Endothelial cell of umbilical vein (primary cell): ENCODE measurements around the gene VPS51. TPM values are rescaled to one million over a fixed set of nuclear protein-coding genes. Genes with fewer than 3 reads are reported as not detected.

Source experiments
- BruUV-seq: library from RNA; stranded (reverse); fragments of 400-500 nt; replicated peaks from 2 replicates; lab custom pipeline; 2021; lab: Mats Ljungman, UMichigan
- CTCF ChIA-PET: fragments of 300-600, 350-600 bp; sonication (Branson Sonifier 250); formaldehyde crosslinking; loops from one replicate; lab custom pipeline; 2021; ENCODE audit warnings: antibody characterized with exemption, inconsistent platforms; lab: Charles Lee
- POLR2A ChIA-PET: fragments of 300-600, 350-600 bp; sonication (Branson Sonifier 250); formaldehyde crosslinking; loops from one replicate; lab custom pipeline; 2021; ENCODE audit warnings: antibody characterized with exemption, inconsistent platforms; lab: Charles Lee
- DNase-seq: peaks from one replicate; pipeline ENCODE4 v3.0.0-alpha.2; 2011; ENCODE audit warnings: low read depth, low spot score
- FAIRE-seq: peaks from 2 replicates; lab custom pipeline; 2011; peaks lifted over from hg19 to GRCh38; lab: Jason Lieb, UNC
- H2AFZ ChIP-seq: 2 replicates; pipeline ENCODE4 v1.6.0; 2012; ENCODE audit warnings: low read depth, low read length, control low read depth, inconsistent platforms
- H3K27ac ChIP-seq: 2 replicates; pipeline ENCODE4 v1.5.1; 2011; ENCODE audit warnings: low read depth, mild to moderate bottlenecking, control low read depth, low read length, moderate library complexity; ENCODE audit not compliant: insufficient read depth
- H3K27me3 ChIP-seq, 2 experiments: 2 replicates each; pipeline versions ENCODE4 v1.6.0 to v1.6.1; 2011; ENCODE audit warnings: low read length in 2 of 2, mixed read lengths in 1 of 2; ENCODE audit not compliant: control insufficient read depth in 2 of 2, insufficient read depth in 2 of 2
- H3K36me3 ChIP-seq, 2 experiments: 2 replicates in 1 of 2; 3 replicates in 1 of 2; pipeline ENCODE4 v1.5.1; 2011; ENCODE audit warnings: low read length in 2 of 2, mild to moderate bottlenecking in 1 of 2, moderate library complexity in 1 of 2; ENCODE audit not compliant: control insufficient read depth in 2 of 2, insufficient read depth in 2 of 2; ENCODE audit errors: extremely low read depth in 1 of 2
- H3K4me1 ChIP-seq: 3 replicates; pipeline ENCODE4 v1.5.1; 2011; ENCODE audit warnings: mild to moderate bottlenecking, low read length; ENCODE audit not compliant: control insufficient read depth, insufficient read depth; ENCODE audit errors: extremely low read depth
- H3K4me2 ChIP-seq: 2 replicates; pipeline ENCODE4 v1.6.1; 2011; ENCODE audit warnings: low read length, control low read depth, mixed read lengths; ENCODE audit not compliant: insufficient read depth
- H3K4me3 ChIP-seq, 3 experiments: fragments of 200-600 bp in 1 of 3; sonication (generic), shearing (Covaris generic) in 1 of 3; replicated peaks in 1 of 3; 2 replicates each; pipeline ENCODE4 v1.5.1; 2011 to 2016; ENCODE audit warnings: control low read depth in 3 of 3, low read length in 3 of 3, mild to moderate bottlenecking in 2 of 3, inconsistent platforms in 1 of 3, low read depth in 1 of 3, moderate library complexity in 1 of 3; ENCODE audit not compliant: insufficient read depth in 1 of 3
- H3K79me2 ChIP-seq: 2 replicates; pipeline ENCODE4 v1.6.0; 2012; ENCODE audit warnings: low read length, inconsistent platforms; ENCODE audit not compliant: control insufficient read depth, insufficient read depth
- H3K9ac ChIP-seq: replicated peaks from 2 replicates; pipeline ENCODE3; 2011; ENCODE audit warnings: low read length, control low read depth; ENCODE audit not compliant: insufficient read depth; ENCODE audit errors: extremely low read depth
- H3K9me1 ChIP-seq: replicated peaks from 3 replicates; pipeline ENCODE4 v1.6.0; 2011; ENCODE audit warnings: mild to moderate bottlenecking, low read length; ENCODE audit not compliant: control insufficient read depth, insufficient read depth; ENCODE audit errors: extremely low read depth
- H3K9me3 ChIP-seq: replicated peaks from 2 replicates; pipeline ENCODE4 v1.5.1; 2012; ENCODE audit warnings: low read length, inconsistent platforms; ENCODE audit not compliant: control insufficient read depth, insufficient read depth
- H4K20me1 ChIP-seq: replicated peaks from 2 replicates; pipeline ENCODE3; 2011; ENCODE audit warnings: mild to moderate bottlenecking, low read length; ENCODE audit not compliant: control insufficient read depth, insufficient read depth; ENCODE audit errors: extremely low read depth
- CTCF ChIP-seq, 2 donors: IDR thresholded peaks; 1 replicate in 1 of 2; 2 replicates in 1 of 2; pipeline ENCODE4 v1.5.1; 2011; ENCODE audit warnings: low read length in 2 of 2, mild to moderate bottlenecking in 2 of 2, moderate library complexity in 2 of 2, control low read depth in 1 of 2, inconsistent platforms in 1 of 2, low read depth in 1 of 2; ENCODE audit not compliant: insufficient read depth in 1 of 2; ENCODE audit errors: extremely low read depth in 1 of 2
- EZH2 ChIP-seq: IDR thresholded peaks from 2 replicates; pipeline ENCODE4 v1.6.1; 2012; ENCODE audit warnings: borderline replicate concordance, low read depth, mild to moderate bottlenecking, moderate library complexity, low read length, inconsistent platforms; ENCODE audit not compliant: severe bottlenecking
- FOS ChIP-seq: IDR thresholded peaks from 2 replicates; pipeline ENCODE4 v1.6.1; 2011; ENCODE audit warnings: mild to moderate bottlenecking, low read length, moderate library complexity, borderline replicate concordance; ENCODE audit not compliant: insufficient read depth
- GATA2 ChIP-seq: IDR thresholded peaks from 2 replicates; pipeline ENCODE4 v1.7.0; 2011; ENCODE audit warnings: low read depth, mild to moderate bottlenecking, moderate library complexity, mixed read lengths, low read length; ENCODE audit not compliant: insufficient read length, insufficient read depth
- JUN ChIP-seq: IDR thresholded peaks from 2 replicates; pipeline ENCODE4 v1.6.1; 2011; ENCODE audit warnings: borderline replicate concordance, low read depth; ENCODE audit not compliant: insufficient read length, insufficient read depth
- MAX ChIP-seq: IDR thresholded peaks from 2 replicates; pipeline ENCODE4 v1.6.1; 2011; ENCODE audit not compliant: insufficient read depth, insufficient read length
- MYC ChIP-seq: IDR thresholded peaks from one replicate; pipeline ENCODE4 v1.6.1; 2011; ENCODE audit warnings: mild to moderate bottlenecking, low read depth, low read length
- POLR2A ChIP-seq: IDR thresholded peaks from 2 replicates; pipeline ENCODE4 v1.6.1; 2012; ENCODE audit warnings: low read depth, mild to moderate bottlenecking, control low read depth, low read length
- POLR2AphosphoS5 ChIP-seq: IDR thresholded peaks from 2 replicates; pipeline ENCODE4 v1.6.1; 2012; ENCODE audit warnings: low read depth, mild to moderate bottlenecking, control low read depth, low read length, moderate library complexity; ENCODE audit not compliant: insufficient read depth
- dilution Hi-C: fragments of 300-500 bp; cut with MboI; formaldehyde crosslinking; loops from one replicate; pipeline ENCODE4 v1.15.0; 2019; ENCODE audit warnings: low sequenced_read_pairs; ENCODE audit not compliant: extremely low pct_ligation_motif_present
- intact Hi-C: fragments of 100-400 bp; cut with micrococcal nuclease; formaldehyde crosslinking; loops from one replicate; pipeline ENCODE4 v1.10.0; 2022
- polyA plus RNA-seq, 4 experiments: library from polyadenylated mRNA; depleted of rRNA in 3 of 4; stranded (reverse) in 3 of 4; unstranded in 1 of 4; fragments of >200 nt; gene quantifications; 2 replicates each; pipeline versions ENCODE4 v1.2.1 to v1.2.3, GENCODE V29; 2011 to 2012; ENCODE audit warnings: missing spikeins in 1 of 4
- total RNA-seq: library from RNA; stranded (reverse); gene quantifications from 2 replicates; pipeline ENCODE4 v1.2.3, GENCODE V29; 2021

Gene VPS51
- total and polyA plus RNA-seq, 2 donors (not counting 3 experiments of a cell fraction or from before 2014, with no cell fraction given): 108 to 146 TPM

GRCh38 chr11:65102142-65103095 lies 6.4 kb downstream of the VPS51 start:
- peak; percentile 48 for DNase-seq
- Histone ChIP-seq H4K20me1 (no peaks in the 10 kb centered on the region), H3K79me2 (peaks cover 11% of the 10 kb centered on the region), H3K36me3 (peaks cover 0 to 2% of the 10 kb centered on the region in 2 experiments), H3K27me3 (no peaks in the 10 kb centered on the region), H3K4me2 (no peak overlapping the region), H3K9ac (no peak overlapping the region), H3K4me3 (no peak overlapping the region), H3K4me1 (peaks cover 4% of the 10 kb centered on the region), H2AFZ (no peak overlapping the region), H3K27ac (no peak overlapping the region), H3K9me3 (no peaks in the 10 kb centered on the region), H3K9me1 (no peaks in the 10 kb centered on the region)
- POLR2A ChIA-PET: interaction anchor here (0.7 kb wide), 1 partner anchor 17 kb away, joined by 4 read pairs; no protein-coding TSS in a partner anchor
- no TSS peak for BruUV-seq
- intact Hi-C loops (no loop called here), dilution Hi-C loops (no loop called here)
- CTCF ChIA-PET: interaction anchor here (0.6 to 3.5 kb wide), 6 partner anchors 9 to 173 kb away, joined by 3 to 22 read pairs (median 4); partner anchors contain the start of genes ARL2, FAU, MRPL49 and TM7SF2
- TF ChIP-seq POLR2A: no peak
- no peak for TF ChIP-seq JUN
- TF ChIP-seq CTCF (IDR thresholded peaks at IDR 0.05; ENCODE audit: extremely low read depth in 1 of 2, insufficient read depth in 1 of 2, low read depth in 1 of 2, low read length in 2 of 2): no peak
- TF ChIP-seq MYC: no peak
- no peak for TF ChIP-seq MAX
- no peak for TF ChIP-seq FOS
- TF ChIP-seq POLR2AphosphoS5: no peak
- TF ChIP-seq EZH2: no peak
- TF ChIP-seq GATA2: no peak
- FAIRE-seq: peak; percentile 67
